ENCODE data around the gene SEC24C.
A peak's percentile ranks its signal among the peaks of the same experiment; 100 is the strongest.

Gene SEC24C

DNA sequence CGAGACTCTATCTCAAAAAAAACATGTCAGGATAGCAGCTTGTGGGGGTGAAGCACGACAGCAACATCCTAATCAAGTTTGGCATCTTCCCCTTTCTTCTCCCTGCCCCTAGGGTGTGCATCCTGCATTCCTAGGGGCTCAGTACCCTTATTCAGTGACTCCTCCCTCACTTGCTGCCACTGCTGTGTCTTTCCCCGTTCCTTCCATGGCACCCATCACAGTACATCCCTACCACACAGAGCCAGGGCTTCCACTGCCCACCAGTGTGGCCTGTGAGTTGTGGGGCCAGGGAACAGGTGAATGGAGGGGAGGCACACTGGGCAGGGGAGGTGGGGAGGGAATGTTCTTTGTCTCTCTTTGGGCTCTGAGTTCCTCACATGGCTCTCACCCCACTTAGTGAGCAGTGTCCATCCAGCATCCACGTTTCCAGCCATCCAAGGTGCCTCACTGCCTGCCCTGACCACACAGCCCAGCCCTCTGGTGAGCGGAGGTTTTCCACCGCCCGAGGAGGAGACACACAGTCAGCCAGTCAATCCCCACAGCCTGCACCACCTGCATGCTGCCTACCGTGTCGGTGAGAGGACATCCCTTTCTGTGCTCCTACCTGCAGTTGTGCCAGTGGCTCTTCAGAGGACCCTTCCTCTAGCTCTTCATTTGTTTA lies 55.9 kb downstream of the SEC24C start:
- TF ChIP-seq, protein P1, sequence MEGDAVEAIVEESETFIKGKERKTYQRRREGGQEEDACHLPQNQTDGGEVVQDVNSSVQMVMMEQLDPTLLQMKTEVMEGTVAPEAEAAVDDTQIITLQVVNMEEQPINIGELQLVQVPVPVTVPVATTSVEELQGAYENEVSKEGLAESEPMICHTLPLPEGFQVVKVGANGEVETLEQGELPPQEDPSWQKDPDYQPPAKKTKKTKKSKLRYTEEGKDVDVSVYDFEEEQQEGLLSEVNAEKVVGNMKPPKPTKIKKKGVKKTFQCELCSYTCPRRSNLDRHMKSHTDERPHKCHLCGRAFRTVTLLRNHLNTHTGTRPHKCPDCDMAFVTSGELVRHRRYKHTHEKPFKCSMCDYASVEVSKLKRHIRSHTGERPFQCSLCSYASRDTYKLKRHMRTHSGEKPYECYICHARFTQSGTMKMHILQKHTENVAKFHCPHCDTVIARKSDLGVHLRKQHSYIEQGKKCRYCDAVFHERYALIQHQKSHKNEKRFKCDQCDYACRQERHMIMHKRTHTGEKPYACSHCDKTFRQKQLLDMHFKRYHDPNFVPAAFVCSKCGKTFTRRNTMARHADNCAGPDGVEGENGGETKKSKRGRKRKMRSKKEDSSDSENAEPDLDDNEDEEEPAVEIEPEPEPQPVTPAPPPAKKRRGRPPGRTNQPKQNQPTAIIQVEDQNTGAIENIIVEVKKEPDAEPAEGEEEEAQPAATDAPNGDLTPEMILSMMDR (conservative IDR thresholded peaks at IDR 0.05): no peak
- H3K27ac ChIP-seq: no peak overlapping the region

DNA sequence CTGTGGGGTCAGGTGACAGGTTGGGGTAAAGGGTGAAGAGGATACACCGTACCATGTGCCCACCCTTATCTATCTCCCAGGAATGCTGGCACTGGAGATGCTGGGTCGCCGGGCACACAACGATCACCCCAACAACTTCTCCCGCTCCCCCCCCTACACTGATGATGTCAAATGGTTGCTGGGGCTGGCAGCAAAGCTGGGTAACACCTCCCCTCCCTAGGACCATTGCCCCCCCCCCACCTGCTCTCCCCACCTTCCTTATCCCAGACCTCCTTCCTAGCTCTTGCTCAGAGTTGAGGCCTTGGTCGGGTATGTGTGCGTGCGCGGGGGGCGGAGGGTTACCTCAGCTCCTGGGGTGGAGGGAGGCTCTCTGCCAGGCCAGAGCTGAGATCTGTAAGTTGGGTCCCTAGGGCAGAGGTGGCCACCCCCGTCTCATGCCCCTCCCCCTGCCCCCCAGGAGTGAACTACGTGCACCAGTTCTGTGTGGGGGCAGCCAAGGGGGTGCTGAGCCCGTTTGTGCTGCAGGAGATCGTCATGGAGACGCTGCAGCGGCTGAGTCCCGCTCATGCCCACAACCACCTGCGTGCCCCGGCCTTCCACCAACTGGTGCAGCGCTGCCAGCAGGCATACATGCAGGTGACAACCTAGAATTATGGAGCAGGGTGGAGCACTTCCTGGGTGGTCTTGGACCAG lies 56.5 kb downstream of the SEC24C start:
- no peak overlapping the region for H3K27ac ChIP-seq
- TF ChIP-seq, protein P1 (conservative IDR thresholded peaks at IDR 0.05): no peak

DNA sequence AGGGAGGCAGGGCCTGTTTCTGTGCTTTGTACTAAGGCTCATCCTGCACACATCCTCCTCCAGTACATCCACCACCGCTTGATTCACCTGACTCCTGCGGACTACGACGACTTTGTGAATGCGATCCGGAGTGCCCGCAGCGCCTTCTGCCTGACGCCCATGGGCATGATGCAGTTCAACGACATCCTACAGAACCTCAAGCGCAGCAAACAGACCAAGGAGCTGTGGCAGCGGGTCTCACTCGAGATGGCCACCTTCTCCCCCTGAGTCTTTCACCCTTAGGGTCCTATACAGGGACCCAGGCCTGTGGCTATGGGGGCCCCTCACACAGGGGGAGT lies 57.0 kb downstream of the SEC24C start:
- H3K27ac ChIP-seq: no peak overlapping the region
- TF ChIP-seq, protein P1 (conservative IDR thresholded peaks at IDR 0.05): no peak

DNA sequence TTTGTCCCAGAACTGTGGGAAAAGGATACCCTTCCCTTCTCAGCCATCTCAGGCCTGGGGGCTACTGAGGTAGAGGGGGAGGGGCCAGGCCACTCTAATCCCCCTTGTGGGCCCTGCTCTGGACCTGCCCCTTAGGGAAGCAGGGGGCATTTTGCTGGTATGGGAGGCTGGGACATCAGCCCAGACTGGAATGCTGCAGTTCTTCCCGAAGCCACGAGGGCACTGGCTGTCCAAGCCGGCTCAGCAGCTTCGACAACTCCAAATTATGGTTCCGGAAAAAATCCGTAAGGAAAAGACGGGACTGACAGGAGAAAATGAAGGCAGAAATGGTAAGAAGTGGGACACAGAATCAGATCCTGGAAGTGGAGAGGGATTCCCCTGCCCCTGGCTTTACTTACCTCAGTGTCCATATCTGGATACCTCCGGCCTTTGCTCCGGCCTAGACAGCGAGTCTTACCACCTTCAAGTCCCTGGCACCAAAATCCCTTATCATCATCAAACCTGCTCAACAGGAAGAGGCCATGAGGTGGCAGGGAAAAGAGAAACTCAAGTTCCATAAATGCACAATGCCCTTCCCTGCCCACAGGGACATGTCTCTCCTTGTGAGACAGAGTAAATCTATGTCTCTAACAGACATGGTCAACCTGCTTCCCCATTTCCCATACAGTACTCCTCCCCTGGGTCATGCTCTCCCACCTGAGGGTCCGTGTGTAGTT lies 58.3 kb downstream of the SEC24C start:
- peak overlapping the region; percentile 46 for H3K27ac ChIP-seq
- TF ChIP-seq, protein P1 (conservative IDR thresholded peaks at IDR 0.05): peak; percentile 26

DNA sequence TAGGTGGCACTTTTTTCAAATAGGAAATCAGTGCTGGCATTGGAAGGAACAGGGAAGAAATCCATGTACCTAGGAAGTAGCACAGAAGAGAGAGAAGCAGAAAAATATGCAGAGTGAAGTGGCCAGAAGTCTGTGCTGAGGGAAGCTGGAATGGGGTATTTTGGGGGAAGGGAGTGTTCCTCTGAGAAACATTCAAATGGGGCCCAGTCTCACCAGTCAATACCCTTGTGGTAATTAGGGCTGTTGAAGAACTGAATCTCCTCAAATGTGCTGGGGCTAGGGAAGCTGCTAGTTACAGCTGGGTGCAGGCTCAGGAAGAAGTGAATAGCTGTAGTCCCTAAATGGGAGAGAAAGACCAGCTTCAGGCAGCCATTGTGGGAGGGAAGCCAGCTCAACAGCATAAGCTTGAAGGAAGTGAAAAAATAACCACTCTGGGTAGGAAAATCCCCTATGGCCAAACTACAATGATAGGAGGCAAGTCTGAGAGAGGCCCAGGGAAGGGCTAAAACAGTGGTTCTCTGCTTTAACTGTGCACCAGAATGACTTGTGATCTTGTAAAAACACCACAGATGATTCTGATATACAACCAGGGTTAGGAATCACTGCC lies 59.6 kb downstream of the SEC24C start:
- TF ChIP-seq, protein P1 (conservative IDR thresholded peaks at IDR 0.05): no peak
- no peak overlapping the region for H3K27ac ChIP-seq

DNA sequence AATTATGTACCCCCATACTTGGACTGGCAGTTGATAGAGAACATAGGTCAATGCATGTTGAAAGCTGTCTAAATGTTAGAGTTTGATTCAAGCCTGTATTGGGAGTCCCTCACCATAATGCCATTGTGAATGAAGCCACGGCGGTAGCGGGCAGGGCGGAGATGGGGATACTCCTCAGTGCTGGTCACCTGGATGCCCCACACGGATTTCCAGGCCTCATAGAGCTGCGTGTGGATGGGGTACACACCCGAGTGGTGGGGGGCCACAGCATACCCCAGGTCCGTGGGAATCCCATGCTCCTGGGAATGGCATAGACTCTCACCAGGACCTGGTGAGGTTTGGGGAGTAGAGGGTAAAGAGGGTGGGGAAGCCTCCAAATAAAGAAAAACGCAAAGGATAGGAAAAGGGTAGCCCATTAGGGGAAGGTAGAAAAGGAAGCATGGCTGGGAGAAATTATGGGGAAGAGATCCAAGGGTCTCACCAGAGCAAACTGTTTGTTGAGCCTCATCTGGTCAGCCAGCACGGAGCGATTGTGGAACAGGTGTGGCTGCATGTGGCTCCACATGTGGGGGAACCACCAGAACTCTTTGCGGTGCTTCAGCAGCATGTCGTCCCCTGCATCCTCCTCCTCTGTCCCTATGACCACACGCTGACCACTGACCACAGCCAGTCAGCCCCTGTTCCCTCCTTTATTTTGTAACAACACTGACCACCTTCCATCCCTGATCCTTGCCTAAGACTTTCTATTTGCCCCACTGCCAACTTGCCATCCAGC lies 62.2 kb downstream of the SEC24C start:
- TF ChIP-seq, protein P1 (conservative IDR thresholded peaks at IDR 0.05): no peak
- H3K27ac ChIP-seq: no peak overlapping the region
